Hematopoietic multipotent progenitor cell treated with erythropoietin and hydrocortisone succinate and interleukin-3 and kit ligand, for 15 days (in vitro differentiated cells): ENCODE data around the gene IRX5.

ENCODE experiments used
- DNase-seq: peaks from one replicate; pipeline ENCODE4 v3.0.0-alpha.2; 2015; ENCODE audit warnings: low spot score

The IRX5 gene

DNA sequence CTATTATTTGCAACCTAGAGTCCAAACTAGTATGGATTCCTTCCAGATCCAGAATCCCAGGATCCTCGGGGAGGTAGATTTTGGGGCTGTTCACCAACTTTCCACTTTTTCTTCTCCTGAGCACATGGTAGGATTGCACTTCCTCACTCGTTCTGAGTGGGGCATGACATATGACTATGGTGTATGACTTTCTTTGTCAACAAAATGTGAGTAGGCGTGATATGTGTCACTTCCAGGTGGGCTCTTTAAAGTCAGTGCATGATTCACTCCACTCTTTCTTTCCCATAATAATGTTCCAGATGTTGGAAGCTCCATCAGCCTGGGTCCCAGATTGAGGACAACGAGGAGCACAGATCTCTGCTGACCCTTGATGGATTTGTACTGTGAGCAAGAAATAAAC is 21.5 kb downstream of the IRX5 start:
- no peak for DNase-seq

DNA sequence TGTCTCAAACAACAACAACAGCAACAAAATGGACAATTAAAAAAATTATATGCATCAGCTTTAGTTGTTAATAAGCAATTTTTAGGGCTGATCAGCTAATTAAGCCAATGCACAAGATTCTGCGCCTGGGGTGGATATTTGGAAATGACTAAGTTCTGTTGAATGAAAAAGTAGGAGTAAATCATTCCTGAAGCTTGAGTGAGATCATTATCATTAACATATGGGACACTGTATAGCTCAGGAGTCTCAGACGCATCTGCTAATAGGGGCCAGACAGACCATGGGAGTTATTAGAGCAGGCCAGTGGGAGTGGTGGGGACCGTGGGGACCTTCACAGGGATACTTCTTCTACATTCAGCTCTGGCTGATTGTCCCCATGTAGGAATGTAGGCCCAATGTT is 22.8 kb downstream of the IRX5 start:
- DNase-seq: no peak

DNA sequence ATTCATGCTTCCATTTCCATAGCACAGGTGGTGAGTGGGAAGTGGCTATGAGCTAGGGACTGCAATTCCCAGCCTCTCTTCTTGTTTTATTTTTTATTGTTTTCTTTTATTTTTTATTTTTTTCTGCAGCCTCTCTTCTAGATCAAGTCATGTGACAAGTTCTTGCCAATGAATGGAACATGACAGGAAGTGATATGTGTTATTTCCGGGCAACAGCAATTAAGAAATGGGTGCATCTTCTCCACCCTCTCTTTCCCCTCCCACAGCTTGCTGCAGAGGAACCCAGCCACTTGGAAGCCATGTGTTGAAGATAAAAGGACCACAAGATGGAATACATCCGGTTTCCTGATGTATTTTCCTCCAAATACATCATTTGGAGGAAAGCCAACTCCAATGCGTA is 23.6 kb downstream of the IRX5 start:
- DNase-seq: no peak

DNA sequence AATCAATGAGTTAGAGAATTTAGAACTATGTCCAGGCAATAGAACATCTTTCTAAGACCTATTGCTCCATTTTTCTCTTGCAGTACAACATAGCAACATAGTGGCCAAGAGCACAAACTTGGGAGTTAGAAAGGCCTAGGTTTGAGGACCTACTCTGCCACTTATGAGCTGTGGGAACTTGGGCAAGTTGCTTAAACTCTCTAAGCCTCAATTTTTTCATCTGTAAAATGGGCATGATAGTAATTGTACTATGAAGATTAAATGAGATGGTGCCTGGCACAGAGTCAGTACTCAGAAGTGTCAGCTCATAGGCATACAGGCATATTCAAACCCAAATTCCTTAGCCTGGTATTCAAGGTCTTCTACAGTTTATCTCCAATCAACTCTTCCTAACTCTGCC is 25.1 kb downstream of the IRX5 start:
- DNase-seq: no peak

DNA sequence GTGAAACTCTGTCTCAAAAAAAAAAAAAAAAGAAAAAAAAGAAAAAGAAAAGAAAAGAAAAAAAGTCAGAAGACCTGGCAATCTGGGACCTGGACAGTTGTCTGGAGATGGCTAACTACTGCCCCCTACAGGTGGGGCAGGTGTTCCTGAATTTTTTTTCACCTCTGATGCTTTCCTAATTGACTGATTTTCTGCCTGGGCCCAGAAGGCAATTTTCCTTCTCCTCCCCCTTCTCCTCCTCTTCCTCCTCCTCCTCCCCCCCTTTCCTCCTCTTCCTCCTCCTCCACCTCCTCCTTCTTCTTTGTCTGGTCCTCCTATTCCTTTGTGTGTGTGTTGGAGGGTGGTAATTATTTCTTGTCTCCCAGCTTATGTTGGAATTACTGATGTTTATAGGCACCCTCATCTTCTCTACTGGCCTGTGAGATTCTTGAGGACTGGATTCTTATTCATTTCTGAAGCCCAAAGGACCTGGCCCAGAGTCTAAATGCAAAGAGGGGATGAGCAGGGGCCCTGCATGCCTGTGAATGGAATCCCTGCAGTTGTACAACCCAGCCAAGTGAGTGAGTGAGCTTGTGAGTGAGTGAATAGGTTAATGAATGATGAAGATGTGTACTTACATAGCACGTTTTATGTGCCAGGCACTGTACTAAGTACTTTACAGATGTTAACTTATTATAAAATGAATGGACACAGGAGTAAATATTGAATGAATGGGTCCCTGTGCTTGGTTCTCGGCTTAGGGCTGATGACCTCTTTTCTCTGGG is 26.9 kb downstream of the IRX5 start:
- peak; percentile 48 for DNase-seq

DNA sequence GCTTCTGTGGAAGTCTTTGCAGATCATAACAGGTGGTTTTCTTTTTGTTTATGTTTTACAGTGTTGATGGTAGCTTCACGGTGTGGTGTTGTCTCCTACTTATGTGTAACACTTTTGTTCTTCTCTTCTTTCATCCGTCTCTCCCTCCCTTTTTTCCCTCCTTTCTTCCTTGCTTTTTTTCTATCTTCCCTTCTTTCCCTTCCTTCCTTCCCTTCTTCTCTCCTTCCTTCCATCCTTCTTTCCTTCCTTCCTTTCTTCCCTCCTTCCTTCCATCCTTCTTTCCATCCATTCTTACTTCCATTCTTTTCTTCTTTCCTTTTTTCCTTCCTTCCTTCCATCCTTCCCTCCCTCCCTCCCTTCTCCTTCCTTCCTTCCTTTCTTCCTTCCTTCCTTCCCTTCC is 31.4 kb downstream of the IRX5 start:
- no peak for DNase-seq

DNA sequence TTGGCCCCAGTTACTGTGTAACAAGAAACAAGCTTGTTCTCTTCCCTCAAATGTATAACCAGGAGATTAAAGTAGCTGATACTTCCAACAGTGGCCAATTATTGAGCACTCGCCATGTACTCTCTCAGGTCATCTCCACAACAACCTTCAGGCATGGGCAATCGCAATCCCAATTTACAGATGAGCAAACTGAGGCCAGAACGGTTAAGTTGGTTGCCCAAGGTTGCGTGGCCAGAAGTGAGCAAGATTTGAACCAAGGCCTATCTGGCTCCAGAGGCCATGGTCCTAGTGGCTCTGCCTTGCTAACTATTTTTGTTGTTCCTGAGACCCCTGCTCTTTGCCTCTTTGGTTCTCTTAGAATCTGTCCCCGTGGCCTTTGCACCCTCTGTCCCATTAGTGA is 33.6 kb downstream of the IRX5 start:
- no peak for DNase-seq

DNA sequence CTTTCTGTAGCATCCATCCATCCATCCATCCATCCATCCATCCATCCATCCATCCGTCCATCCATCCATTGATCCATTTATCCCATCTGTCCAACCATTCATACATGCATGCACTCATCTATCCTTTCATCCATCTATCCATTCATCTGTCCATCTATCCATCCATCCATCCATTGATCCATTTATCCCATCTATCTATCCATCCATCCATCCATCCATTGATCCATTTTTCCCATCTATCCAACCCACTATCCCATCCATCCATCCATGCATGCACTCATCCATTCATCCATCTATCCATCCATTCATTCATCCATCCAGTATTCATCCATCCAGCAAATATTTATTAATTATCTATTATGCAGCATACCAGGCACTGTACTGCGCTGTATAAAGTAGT is 34.8 kb downstream of the IRX5 start:
- DNase-seq: no peak

DNA sequence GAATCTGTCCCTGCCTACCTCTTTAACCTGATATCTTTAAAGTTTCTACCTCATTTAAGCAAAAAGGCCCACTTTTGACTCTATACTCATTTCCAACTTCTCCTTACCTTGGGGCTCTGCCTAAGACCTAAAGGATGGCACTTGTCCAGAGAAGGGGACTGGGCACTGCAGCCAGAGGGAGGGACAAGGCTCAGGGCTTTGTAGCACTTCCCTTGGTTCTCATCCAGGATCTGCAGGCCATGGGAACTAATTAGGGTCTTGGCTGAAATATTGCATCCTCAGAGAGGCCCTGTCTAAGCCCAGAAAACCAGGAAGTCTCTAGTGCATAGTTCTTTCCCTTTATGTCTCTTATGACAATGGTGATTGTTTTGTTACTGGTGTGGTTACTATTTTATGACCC is 37.3 kb downstream of the IRX5 start:
- DNase-seq: no peak

DNA sequence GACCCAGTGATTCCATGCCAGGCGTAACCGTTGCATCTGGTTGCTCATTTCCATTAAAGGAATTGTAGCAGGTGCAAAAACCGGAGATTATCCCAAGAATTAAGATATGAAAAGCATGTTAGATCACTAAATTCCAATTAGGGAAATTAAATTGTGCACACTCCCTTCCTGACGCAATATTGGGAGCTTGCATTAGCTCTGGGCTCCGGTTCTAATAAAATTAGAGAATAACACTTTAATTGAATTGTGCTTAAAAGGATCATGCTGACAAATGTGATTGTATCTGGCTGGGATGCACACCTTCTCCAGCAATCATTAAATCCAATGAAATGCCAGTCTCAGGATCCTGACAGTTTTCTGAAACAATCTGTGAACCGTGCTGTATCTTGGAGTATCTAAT is 38.1 kb downstream of the IRX5 start:
- no peak for DNase-seq

DNA sequence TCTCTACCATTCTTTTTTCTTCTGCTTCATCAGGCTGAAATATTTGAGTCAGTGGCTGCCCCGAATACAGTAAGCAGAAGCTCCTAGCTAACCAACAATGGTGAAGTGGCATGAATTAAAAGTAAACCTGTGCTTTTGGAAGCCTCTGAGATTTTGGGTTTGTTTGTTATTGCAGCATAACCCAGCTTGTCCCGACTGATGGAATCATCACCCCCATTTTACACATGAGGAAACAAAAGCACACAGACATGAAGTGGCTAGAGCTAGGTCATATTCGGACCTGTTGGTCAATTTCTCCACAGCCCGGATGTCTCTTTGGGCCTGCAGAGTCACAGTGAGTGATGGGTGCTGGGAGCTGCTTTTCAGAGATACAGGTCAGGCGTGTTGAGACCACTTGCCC is 39.4 kb downstream of the IRX5 start:
- DNase-seq: no peak

DNA sequence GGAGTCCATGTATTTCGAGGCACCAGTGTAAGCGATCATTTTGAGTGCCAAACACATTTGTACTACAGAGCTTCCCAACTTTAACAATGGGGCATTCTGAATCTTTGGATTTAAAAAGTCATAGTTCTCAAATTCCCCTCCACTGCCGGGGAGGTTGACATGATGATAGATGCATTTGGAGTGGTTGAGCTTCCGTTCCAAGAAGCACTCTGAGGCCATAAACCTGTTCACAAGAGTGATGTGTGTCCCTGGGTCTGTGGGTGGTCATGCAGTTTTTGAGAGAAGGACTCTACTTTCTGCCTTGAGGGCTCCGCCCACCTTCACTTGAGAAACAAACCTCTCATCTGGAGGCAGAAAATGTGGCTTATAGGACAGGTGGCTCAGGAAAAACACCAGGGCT is 43.7 kb downstream of the IRX5 start:
- no peak for DNase-seq

DNA sequence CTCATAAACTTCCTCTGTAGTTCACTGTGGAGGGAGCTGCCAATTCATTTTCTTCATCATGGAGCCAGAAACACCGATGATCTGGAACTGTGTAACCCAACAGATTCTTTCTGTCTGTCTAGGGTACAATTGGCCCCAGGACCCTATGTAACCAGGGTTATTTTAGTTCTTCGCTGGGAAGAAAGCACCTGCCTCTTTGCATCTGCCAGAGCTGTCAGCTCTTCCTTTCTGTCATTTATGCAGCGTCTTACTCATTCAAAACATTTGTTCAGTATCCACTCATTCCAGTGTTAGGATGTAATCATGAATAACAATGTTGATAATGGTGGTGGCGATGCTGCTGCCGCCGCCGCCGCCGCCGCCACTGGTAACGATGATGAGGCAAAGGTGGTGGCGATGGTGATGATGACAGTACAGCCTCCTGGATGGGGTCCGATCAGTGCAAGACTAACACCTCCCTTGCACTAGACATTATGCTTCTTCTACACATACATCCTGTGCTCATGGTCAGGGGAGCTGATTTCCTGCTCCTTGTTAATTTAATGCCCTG is 46.1 kb downstream of the IRX5 start:
- DNase-seq: no peak

DNA sequence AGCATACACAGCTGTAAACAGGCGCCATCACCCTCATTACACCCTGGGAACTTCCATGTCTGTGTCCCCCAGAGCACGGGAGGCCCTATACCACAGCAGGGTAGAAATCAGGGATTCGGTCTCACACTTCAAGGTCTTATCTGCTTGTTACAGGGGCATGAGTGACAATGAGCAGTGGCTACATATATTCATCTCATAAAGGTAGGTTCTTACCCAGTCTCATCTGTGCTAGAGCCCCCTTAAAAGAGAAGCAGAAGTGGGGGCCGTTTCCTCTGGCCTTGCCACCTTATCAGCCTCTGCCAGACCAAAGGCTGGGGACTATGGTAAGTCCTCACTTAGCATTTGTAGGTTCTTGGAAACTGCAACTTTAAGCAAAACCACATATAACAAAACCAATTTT is 46.5 kb downstream of the IRX5 start:
- DNase-seq: no peak

DNA sequence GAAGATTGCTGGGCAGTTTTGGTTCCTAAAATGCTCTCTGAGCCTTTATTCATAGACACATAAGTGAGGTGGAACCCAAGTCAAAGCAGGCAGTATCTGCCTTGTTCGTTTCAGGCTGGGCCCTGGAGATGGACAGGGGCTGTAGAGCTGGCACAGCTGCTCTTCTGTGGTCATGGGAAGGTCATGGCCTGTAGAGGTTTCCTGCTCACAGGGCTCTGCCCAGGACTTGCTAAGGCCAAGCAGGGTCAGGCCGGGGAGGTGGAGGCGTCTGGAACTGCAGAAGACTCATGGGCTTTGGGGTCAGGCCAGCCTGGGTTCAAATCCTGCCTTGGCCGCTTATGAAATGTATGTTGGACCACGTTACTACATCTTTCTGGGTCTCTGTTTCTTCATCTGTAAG is 50.2 kb downstream of the IRX5 start:
- DNase-seq: no peak
